H1 (cell line): ENCODE measurements around the gene SLX9. TPM values are rescaled to one million over a fixed set of nuclear protein-coding genes. Genes with fewer than 3 reads are reported as not detected.

Source experiments
- CTCF ChIA-PET: fragments of 300-600 bp; sonication (Branson Sonifier 250); formaldehyde crosslinking; loops from one replicate; lab custom pipeline; 2021; ENCODE audit not compliant: partially characterized antibody; lab: Charles Lee
- POLR2A ChIA-PET: fragments of 300-600 bp; sonication (Branson Sonifier 250); formaldehyde crosslinking; loops from one replicate; lab custom pipeline; 2021; ENCODE audit warnings: inconsistent platforms; ENCODE audit not compliant: partially characterized antibody; lab: Charles Lee
- DNase-seq, 2 experiments: peaks; one replicate each; pipeline versions ENCODE4 v3.0.0 to v3.0.0-alpha.2; 2010 to 2022; ENCODE audit warnings: low spot score in 2 of 2, low read depth in 1 of 2, mixed read lengths in 1 of 2
- FAIRE-seq: peaks from 2 replicates; lab custom pipeline; 2011; peaks lifted over from hg19 to GRCh38; lab: Jason Lieb, UNC
- H2AFZ ChIP-seq: 2 replicates; pipeline ENCODE4 v1.8.1; 2012; ENCODE audit warnings: low read length, inconsistent platforms
- H2AK5ac ChIP-seq: 2 replicates; pipeline ENCODE4 v1.6.1; 2013; ENCODE audit warnings: low read depth, low read length
- H2BK120ac ChIP-seq: replicated peaks from 2 replicates; pipeline ENCODE3; 2013; ENCODE audit warnings: low read depth, low read length, inconsistent platforms
- H2BK12ac ChIP-seq: 2 replicates; pipeline ENCODE4 v1.6.1; 2013; ENCODE audit warnings: low read depth, low read length
- H2BK15ac ChIP-seq: 2 replicates; pipeline ENCODE4 v1.6.1; 2013; ENCODE audit warnings: low read length
- H2BK20ac ChIP-seq: 2 replicates; pipeline ENCODE4 v1.6.1; 2013; ENCODE audit warnings: low read length
- H2BK5ac ChIP-seq: 2 replicates; pipeline ENCODE4 v1.6.1; 2013; ENCODE audit warnings: low read depth, low read length
- H3K14ac ChIP-seq: 2 replicates; pipeline ENCODE4 v1.6.1; 2013; ENCODE audit warnings: inconsistent platforms; ENCODE audit not compliant: insufficient read length
- H3K18ac ChIP-seq: 2 replicates; pipeline ENCODE4 v1.6.1; 2013; ENCODE audit warnings: low read length; ENCODE audit errors: extremely low read depth
- H3K23ac ChIP-seq: 2 replicates; pipeline ENCODE4 v1.6.1; 2013; ENCODE audit warnings: inconsistent platforms; ENCODE audit not compliant: insufficient read length
- H3K23me2 ChIP-seq: 2 replicates; pipeline ENCODE4 v1.6.1; 2013; ENCODE audit warnings: low read depth, low read length
- H3K27ac ChIP-seq: 2 replicates; pipeline ENCODE4 v1.6.1; 2011; ENCODE audit warnings: low read depth, low read length, inconsistent platforms
- H3K27me3 ChIP-seq, 4 experiments: replicated peaks in 1 of 4; 1 replicate in 1 of 4; 2 replicates in 3 of 4; pipeline versions ENCODE4 v1.6.1 to v1.8.1; 2011 to 2013; ENCODE audit warnings: low read length in 3 of 4, mild to moderate bottlenecking in 3 of 4, inconsistent platforms in 2 of 4, mixed read lengths in 2 of 4, moderate library complexity in 1 of 4; ENCODE audit not compliant: control insufficient read depth in 3 of 4, insufficient read depth in 3 of 4; ENCODE audit errors: extremely low read depth in 1 of 4
- H3K36me3 ChIP-seq, 4 experiments: 2 replicates each; pipeline versions ENCODE4 v1.6.1 to v1.8.1; 2011 to 2013; ENCODE audit warnings: mild to moderate bottlenecking in 4 of 4, low read length in 3 of 4, moderate library complexity in 2 of 4, control low read depth in 1 of 4, inconsistent platforms in 1 of 4; ENCODE audit not compliant: insufficient read depth in 4 of 4, control insufficient read depth in 2 of 4
- H3K4ac ChIP-seq: replicated peaks from 2 replicates; pipeline ENCODE3; 2013; ENCODE audit warnings: low read length, low read depth, mixed read lengths, inconsistent platforms; ENCODE audit not compliant: insufficient read length
- H3K4me1 ChIP-seq, 4 experiments: replicated peaks in 1 of 4; 1 replicate in 1 of 4; 2 replicates in 3 of 4; pipeline versions ENCODE4 v1.6.1 to v1.8.1; 2011 to 2013; ENCODE audit warnings: low read length in 3 of 4, inconsistent platforms in 2 of 4, mixed read lengths in 1 of 4; ENCODE audit not compliant: insufficient read depth in 4 of 4, control insufficient read depth in 3 of 4
- H3K4me2 ChIP-seq, 2 experiments: 2 replicates each; pipeline versions ENCODE4 v1.6.1 to v1.8.1; 2011 to 2013; ENCODE audit warnings: low read depth in 2 of 2, low read length in 2 of 2, control low read depth in 1 of 2, inconsistent platforms in 1 of 2, mild to moderate bottlenecking in 1 of 2; ENCODE audit not compliant: insufficient read depth in 1 of 2
- H3K4me3 ChIP-seq, 4 experiments: fragments of 200-600, 300-600 bp in 1 of 4; sonication (generic), shearing (Covaris generic), sonication (Bioruptor Twin) in 1 of 4; 2 replicates each; pipeline versions ENCODE4 v1.5.1 to v1.8.1; 2011 to 2016; ENCODE audit warnings: low read length in 4 of 4, low read depth in 3 of 4, control low read depth in 2 of 4, inconsistent platforms in 2 of 4, mild to moderate bottlenecking in 2 of 4, mixed read lengths in 1 of 4, moderate library complexity in 1 of 4; ENCODE audit not compliant: insufficient read depth in 2 of 4; ENCODE audit errors: extremely low read depth in 1 of 4
- H3K56ac ChIP-seq: replicated peaks from 2 replicates; pipeline ENCODE3; 2013; ENCODE audit warnings: low read depth, mild to moderate bottlenecking, mixed read lengths, low read length, inconsistent platforms; ENCODE audit not compliant: insufficient read length
- H3K79me1 ChIP-seq: 2 replicates; pipeline ENCODE4 v1.6.1; 2013; ENCODE audit warnings: low read depth, low read length, control low read depth
- H3K79me2 ChIP-seq, 2 experiments: 2 replicates each; pipeline versions ENCODE4 v1.6.1 to v1.8.1; 2012 to 2013; ENCODE audit warnings: low read length in 2 of 2, mild to moderate bottlenecking in 2 of 2, inconsistent platforms in 1 of 2; ENCODE audit not compliant: insufficient read depth in 2 of 2, control insufficient read depth in 1 of 2
- H3K9ac ChIP-seq, 4 experiments: replicated peaks in 1 of 4; 1 replicate in 1 of 4; 2 replicates in 3 of 4; pipeline versions ENCODE4 v1.6.1 to v1.8.1; 2011 to 2013; ENCODE audit warnings: low read depth in 3 of 4, low read length in 3 of 4, control low read depth in 2 of 4, mild to moderate bottlenecking in 2 of 4, moderate library complexity in 2 of 4, inconsistent platforms in 1 of 4; ENCODE audit errors: extremely low read depth in 1 of 4
- H3K9me3 ChIP-seq, 2 experiments: 2 replicates each; pipeline versions ENCODE4 v1.6.1 to v1.8.1; 2012 to 2013; ENCODE audit warnings: mild to moderate bottlenecking in 2 of 2, moderate library complexity in 2 of 2, control low read depth in 1 of 2, inconsistent platforms in 1 of 2, low read depth in 1 of 2, low read length in 1 of 2, mixed read lengths in 1 of 2; ENCODE audit not compliant: insufficient read depth in 2 of 2
- H4K20me1 ChIP-seq, 2 experiments: replicated peaks in 1 of 2; 2 replicates each; pipeline versions ENCODE3 to v1.8.1; 2011 to 2013; ENCODE audit warnings: inconsistent platforms in 2 of 2, low read length in 2 of 2, mild to moderate bottlenecking in 1 of 2; ENCODE audit not compliant: insufficient read depth in 2 of 2, control insufficient read depth in 1 of 2
- H4K5ac ChIP-seq: 2 replicates; pipeline ENCODE4 v1.6.1; 2013; ENCODE audit warnings: low read length, low read depth, mixed read lengths, inconsistent platforms; ENCODE audit not compliant: insufficient read length
- H4K8ac ChIP-seq: 2 replicates; pipeline ENCODE4 v1.8.0; 2013; ENCODE audit warnings: mild to moderate bottlenecking, moderate library complexity, low read length, inconsistent platforms; ENCODE audit not compliant: insufficient read depth; ENCODE audit errors: extremely low read depth
- H4K91ac ChIP-seq: replicated peaks from 2 replicates; pipeline ENCODE3; 2013; ENCODE audit warnings: low read length, mixed read lengths, inconsistent platforms; ENCODE audit not compliant: insufficient read length
- CREB1 ChIP-seq: IDR thresholded peaks from 2 replicates; pipeline ENCODE4 v1.6.1; 2012; ENCODE audit warnings: inconsistent platforms
- FOSL1 ChIP-seq: IDR thresholded peaks from 2 replicates; pipeline ENCODE4 v1.6.1; 2011; ENCODE audit warnings: mild to moderate bottlenecking, low read depth, low read length, moderate library complexity; ENCODE audit not compliant: insufficient read depth
- GTF2F1 ChIP-seq: IDR thresholded peaks from 2 replicates; pipeline ENCODE4 v1.6.1; 2012; ENCODE audit warnings: low read depth, low read length, improper control_type of control experiment, borderline replicate concordance
- MAX ChIP-seq: IDR thresholded peaks from 2 replicates; pipeline ENCODE4 v1.6.1; 2012; ENCODE audit warnings: inconsistent platforms
- NANOG ChIP-seq: IDR thresholded peaks from 2 replicates; pipeline ENCODE4 v1.6.1; 2011; ENCODE audit warnings: low read length, low read depth, mild to moderate bottlenecking, inconsistent platforms; ENCODE audit not compliant: insufficient read depth, poor library complexity, severe bottlenecking
- NRF1 ChIP-seq: IDR thresholded peaks from 2 replicates; pipeline ENCODE4 v1.6.1; 2011; ENCODE audit warnings: mild to moderate bottlenecking, low read depth, low read length, improper control_type of control experiment
- PHF8 ChIP-seq: fragments of 200-600 bp; sonication (generic); conservative IDR thresholded peaks from 2 replicates; pipeline ENCODE4 v1.7.1; 2012; ENCODE audit warnings: low read depth, mild to moderate bottlenecking, inconsistent platforms, low read length, moderate library complexity
- RAD21 ChIP-seq, 2 experiments: IDR thresholded peaks in 1 of 2; conservative IDR thresholded peaks in 1 of 2; 2 replicates each; pipeline ENCODE4 v1.6.1; 2011; ENCODE audit warnings: low read depth in 2 of 2, low read length in 2 of 2, improper control_type of control experiment in 1 of 2, inconsistent platforms in 1 of 2, mild to moderate bottlenecking in 1 of 2, moderate library complexity in 1 of 2
- RNF2 ChIP-seq: fragments of 200-900, 300-1000 bp; sonication (generic); IDR thresholded peaks from 2 replicates; pipeline ENCODE4 v1.7.1; 2016; ENCODE audit warnings: borderline replicate concordance, low read depth, mild to moderate bottlenecking, antibody characterized with exemption, low read length; ENCODE audit not compliant: poor library complexity, severe bottlenecking; ENCODE audit errors: missing control alignments
- SAP30 ChIP-seq: fragments of 300-600 bp; sonication (generic); IDR thresholded peaks from 2 replicates; pipeline ENCODE4 v1.7.1; 2012; ENCODE audit warnings: low read length, moderate library complexity, mild to moderate bottlenecking, inconsistent platforms; ENCODE audit not compliant: insufficient read depth, insufficient replicate concordance
- SP1 ChIP-seq: IDR thresholded peaks from 2 replicates; pipeline ENCODE4 v1.6.1; 2011; ENCODE audit warnings: low read depth, low read length
- YY1 ChIP-seq: IDR thresholded peaks from 2 replicates; pipeline ENCODE4 v1.6.1; 2011; ENCODE audit warnings: low read depth, mild to moderate bottlenecking, low read length
- WGBS, 2 experiments: shearing (Covaris generic) in 1 of 2; methylation state at CpG; one replicate each; pipeline versions ENCODE4 v1.1.6 to v1.1.7; 2013 to 2015; ENCODE audit warnings: low lambda C conversion rate in 2 of 2, mixed read lengths in 2 of 2, inconsistent platforms in 1 of 2, low coverage in 1 of 2, missing lambda C conversion rate in 1 of 2; ENCODE audit not compliant: insufficient replicate concordance in 2 of 2, insufficient coverage in 1 of 2, insufficient read length in 1 of 2; ENCODE audit errors: extremely low coverage in 1 of 2, missing lambda C conversion rate in 1 of 2; 5-methylcytosine and 5-hydroxymethylcytosine counted together
- polyA plus RNA-seq, 7 experiments: library from polyadenylated mRNA; depleted of rRNA in 3 of 7; stranded (reverse) in 5 of 7; unstranded in 2 of 7; fragments of >200 nt in 5 of 7; fragments of 200-250 nt in 2 of 7; gene quantifications; 1 replicate in 5 of 7; 2 replicates in 1 of 7; 4 replicates in 1 of 7; pipeline versions ENCODE4 v1.2.1 to v1.2.3, GENCODE V29; 2011 to 2013; ENCODE audit warnings: missing spikeins in 2 of 7, mixed read lengths in 2 of 7
- total RNA-seq: library from RNA; stranded (reverse); fragmentation: NEBNext Ultra II Directional; extraction: Animal tissue kit (Norgen Biotek cat#: 25700); gene quantifications from 2 replicates; pipeline ENCODE4 v1.2.1, GENCODE V29; 2021

The SLX9 gene
- total and polyA plus RNA-seq, 2 of the 8 experiments (the other 6 are each of a cell fraction or from before 2014, with no cell fraction given) = 17.7 to 57.3 TPM

- Histone ChIP-seq H3K4ac (no peak overlapping the region), H4K8ac (no peak overlapping the region), H3K23me2 (peaks cover 3% of the 10 kb centered on the region; the same call in 1 of the 2 replicates), H3K4me3 (no peak overlapping the region), H2BK120ac (no peak overlapping the region), H3K36me3 (no peaks in the 10 kb centered on the region), H3K79me1 (no peaks in the 10 kb centered on the region), H2AFZ (no peak overlapping the region), H2BK12ac (peak overlapping the region; percentile 18; the same call in 1 of the 2 replicates), H3K4me2 (no peak overlapping the region), H2BK20ac (peak overlapping the region; percentile 61; the same call in 1 of the 2 replicates), H3K4me1 (peaks cover 0 to 11% (median 0%) of the 10 kb centered on the region in 4 experiments; a peak in 3 of 7 replicates), H3K27me3 (peaks cover 0 to 2% (median 1%) of the 10 kb centered on the region in 4 experiments; a peak in 1 of 7 replicates), H3K9me3 (no peaks in the 10 kb centered on the region), H3K27ac (no peak overlapping the region), H3K14ac (no peak overlapping the region), H3K18ac (no peak overlapping the region), H4K5ac (no peak overlapping the region), H3K9ac (no peak overlapping the region), H4K91ac (peak overlapping the region; percentile 40), H3K56ac (no peak overlapping the region), H3K23ac (no peak overlapping the region), H2BK5ac (peak overlapping the region; percentile 66; the same call in 1 of the 2 replicates), H4K20me1 (no peaks in the 10 kb centered on the region), H2BK15ac (0 out of 2 replicates have a peak overlapping the region, but pooled peaks have one; percentile 95), H2AK5ac (0 out of 2 replicates have a peak overlapping the region, but pooled peaks have one; percentile 65), H3K79me2 (no peaks in the 10 kb centered on the region)
- FAIRE-seq = no peak
- ChIA-PET POLR2A (interaction anchor here (0.9 to 1.2 kb wide), 2 partner anchors 14 to 22 kb away, joined by 3 read pairs; no protein-coding TSS in a partner anchor), CTCF (interaction anchor here (1.0 to 4.4 kb wide), 6 partner anchors 13 to 112 kb away, joined by 3 to 28 read pairs (median 5); no protein-coding TSS in a partner anchor)
- WGBS, 2 experiments = 88% methylated on average over 10 of the region's 10 CpGs; no CpG with 5 or more reads in 1 of the 2 experiments
- DNase-seq = no peak
- TF ChIP-seq PHF8 (no peak), FOSL1 (no peak), YY1 (no peak), SP1 (no peak), NRF1 (no peak), CREB1 (no peak), SAP30 (no peak), RNF2 (no peak), RAD21 (IDR thresholded peaks at IDR 0.05 in 1 of 2, conservative IDR thresholded peaks at IDR 0.05 in 1 of 2; ENCODE audit: low read depth in 2 of 2, low read length in 2 of 2) (no peak), NANOG (no peak), GTF2F1 (no peak), MAX (no peak)
These were observed 28.8 kb upstream of the SLX9 start for GRCh38 chr21:44911068-44911383.
